Mucosa of stomach (tissue), 1 donor: ENCODE data around the gene TBRG4.

Experiments
- H3K27me3 ChIP-seq: one replicate; pipeline ENCODE4 v1.7.0; 2013; ENCODE audit warnings: mild to moderate bottlenecking, low read length; ENCODE audit not compliant: control insufficient read depth, insufficient read depth
- H3K36me3 ChIP-seq: one replicate; pipeline ENCODE4 v1.7.0; 2013; ENCODE audit warnings: low read length; ENCODE audit not compliant: control insufficient read depth, insufficient read depth
- H3K4me1 ChIP-seq: one replicate; pipeline ENCODE4 v1.7.0; 2013; ENCODE audit warnings: mild to moderate bottlenecking, low read length; ENCODE audit not compliant: control insufficient read depth, insufficient read depth
- H3K4me3 ChIP-seq: one replicate; pipeline ENCODE4 v1.7.0; 2013; ENCODE audit warnings: low read length
- H3K9ac ChIP-seq: one replicate; pipeline ENCODE4 v1.7.0; 2013; ENCODE audit warnings: mild to moderate bottlenecking, low read length, moderate library complexity
- H3K9me3 ChIP-seq: one replicate; pipeline ENCODE4 v1.7.0; 2013; ENCODE audit warnings: mild to moderate bottlenecking, low read length, moderate library complexity; ENCODE audit not compliant: control insufficient read depth
- donor health status: Pancreatic carcinoma.

The TBRG4 gene

GRCh38 chr7:45073786-45074527 is 37.5 kb downstream of the TBRG4 start:
- H3K36me3 ChIP-seq, result peaks cover 7% of the 10 kb centered on the region
- no peaks in the 10 kb centered on the region for H3K4me1 ChIP-seq
- no peak overlapping the region for H3K9ac ChIP-seq
- no peaks in the 10 kb centered on the region for H3K27me3 ChIP-seq
- H3K4me3 ChIP-seq, result no peak overlapping the region
- H3K9me3 ChIP-seq, result no peaks in the 10 kb centered on the region

- no peak overlapping the region for H3K9ac ChIP-seq
Observed at GRCh38 chr7:45073031-45073785, 38.3 kb downstream of the TBRG4 start.

GRCh38 chr7:45072131-45073030 is 39.1 kb downstream of the TBRG4 start:
- H3K4me3 ChIP-seq, result no peak overlapping the region
- no peaks in the 10 kb centered on the region for H3K9me3 ChIP-seq
- H3K27me3 ChIP-seq, result no peaks in the 10 kb centered on the region
- H3K36me3 ChIP-seq, result peaks cover 7% of the 10 kb centered on the region
- H3K4me1 ChIP-seq, result no peaks in the 10 kb centered on the region
- no peak overlapping the region for H3K9ac ChIP-seq

More at GRCh38 chr7:45073031-45073785, 38.3 kb downstream of the TBRG4 start:
- peaks cover 7% of the 10 kb centered on the region for H3K36me3 ChIP-seq
- no peak overlapping the region for H3K4me3 ChIP-seq
- H3K27me3 ChIP-seq, result no peaks in the 10 kb centered on the region
- no peaks in the 10 kb centered on the region for H3K9me3 ChIP-seq
- no peaks in the 10 kb centered on the region for H3K4me1 ChIP-seq

DNA sequence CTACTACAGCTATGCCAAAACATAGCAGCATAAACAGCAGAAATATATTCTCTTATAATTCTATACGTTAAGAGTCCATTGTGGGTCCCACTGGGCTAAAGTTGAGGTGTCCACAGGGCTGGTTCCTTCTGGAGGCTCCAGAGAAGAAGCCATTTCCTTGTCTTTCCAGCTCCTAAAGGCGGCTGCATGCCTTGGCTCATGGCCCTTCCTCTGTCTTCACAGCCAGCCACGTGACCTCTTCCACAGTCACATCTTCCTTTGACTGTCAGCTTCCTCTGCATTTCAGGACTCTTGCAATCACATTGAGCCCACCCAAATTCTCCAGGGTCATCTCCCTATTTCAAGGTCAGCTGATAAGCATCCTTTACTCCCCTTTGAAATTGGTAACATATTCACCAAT is 40.0 kb downstream of the TBRG4 start:
- Histone ChIP-seq H3K27me3 (no peaks in the 10 kb centered on the region), H3K4me1 (no peaks in the 10 kb centered on the region), H3K4me3 (no peak overlapping the region), H3K9ac (no peak overlapping the region), H3K9me3 (no peaks in the 10 kb centered on the region), H3K36me3 (peaks cover 7% of the 10 kb centered on the region)

GRCh38 chr7:45070254-45070642 is 41.2 kb downstream of the TBRG4 start:
- Histone ChIP-seq H3K36me3 (peaks cover 7% of the 10 kb centered on the region), H3K9ac (no peak overlapping the region), H3K4me3 (no peak overlapping the region), H3K27me3 (no peaks in the 10 kb centered on the region), H3K9me3 (no peaks in the 10 kb centered on the region), H3K4me1 (no peaks in the 10 kb centered on the region)

- Histone ChIP-seq H3K4me3 (no peak overlapping the region), H3K9ac (no peak overlapping the region), H3K27me3 (no peaks in the 10 kb centered on the region), H3K36me3 (peaks cover 7% of the 10 kb centered on the region), H3K9me3 (no peaks in the 10 kb centered on the region), H3K4me1 (no peaks in the 10 kb centered on the region)
Observed at GRCh38 chr7:45069444-45070253, 41.8 kb downstream of the TBRG4 start.

DNA sequence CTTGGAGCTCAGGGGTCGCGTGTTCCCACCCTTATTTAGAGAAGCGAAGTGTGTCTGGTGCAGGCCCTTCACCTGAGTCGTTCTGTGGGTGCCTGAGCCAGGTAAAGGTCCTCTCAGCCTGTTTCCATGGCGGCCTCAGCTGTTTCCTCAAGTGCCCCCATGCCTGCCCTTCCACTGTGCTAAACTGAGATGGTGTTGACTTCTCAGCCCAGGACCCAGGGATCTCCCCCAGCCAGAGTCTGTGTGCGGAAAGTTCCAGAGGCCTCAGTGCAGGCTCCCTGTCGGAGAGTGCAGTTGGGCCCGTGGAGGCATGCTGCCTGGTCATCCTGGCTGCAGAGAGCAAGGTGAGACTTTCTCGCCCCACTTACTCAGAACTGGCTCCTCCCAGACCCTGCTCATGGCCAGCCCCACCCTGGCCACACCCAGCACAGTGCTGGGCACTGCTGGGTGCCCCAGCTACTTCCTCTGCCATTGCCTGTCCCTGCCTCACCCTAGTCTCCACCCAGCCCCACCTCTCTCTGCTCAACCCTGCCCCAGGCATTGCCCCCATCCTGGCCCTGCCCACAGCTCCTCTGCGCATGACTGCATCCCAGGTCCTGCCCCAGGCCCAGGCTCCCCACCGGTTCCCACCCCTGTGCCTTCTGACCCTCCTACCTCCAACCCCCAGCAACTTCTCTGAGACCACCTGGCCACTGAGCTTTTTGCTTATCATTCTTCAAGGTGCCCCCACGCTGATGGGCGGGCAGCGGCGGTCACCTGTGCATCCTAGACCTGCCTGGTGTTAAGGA is 43.1 kb downstream of the TBRG4 start:
- Histone ChIP-seq H3K36me3 (peaks cover 3% of the 10 kb centered on the region), H3K9me3 (no peaks in the 10 kb centered on the region), H3K4me3 (no peak overlapping the region), H3K27me3 (no peaks in the 10 kb centered on the region), H3K4me1 (no peaks in the 10 kb centered on the region), H3K9ac (no peak overlapping the region)

GRCh38 chr7:45067582-45067981 is 43.9 kb downstream of the TBRG4 start:
- no peaks in the 10 kb centered on the region for H3K27me3 ChIP-seq
- H3K36me3 ChIP-seq, result peaks cover 3% of the 10 kb centered on the region
- H3K9me3 ChIP-seq, result no peaks in the 10 kb centered on the region
- no peak overlapping the region for H3K9ac ChIP-seq
- H3K4me3 ChIP-seq, result no peak overlapping the region
- no peaks in the 10 kb centered on the region for H3K4me1 ChIP-seq

GRCh38 chr7:45066409-45066808 is 45.1 kb downstream of the TBRG4 start:
- Histone ChIP-seq H3K9ac (no peak overlapping the region), H3K4me3 (no peak overlapping the region), H3K27me3 (no peaks in the 10 kb centered on the region), H3K9me3 (no peaks in the 10 kb centered on the region), H3K36me3 (peaks cover 3% of the 10 kb centered on the region), H3K4me1 (no peaks in the 10 kb centered on the region)

GRCh38 chr7:45065031-45065995 is 46.2 kb downstream of the TBRG4 start:
- Histone ChIP-seq H3K27me3 (no peaks in the 10 kb centered on the region), H3K4me1 (no peaks in the 10 kb centered on the region), H3K4me3 (no peak overlapping the region), H3K9ac (no peak overlapping the region), H3K9me3 (no peaks in the 10 kb centered on the region), H3K36me3 (peaks cover 3% of the 10 kb centered on the region)
